ENCODE data around the gene BIRC3. TPM values are rescaled to one million over a fixed set of nuclear protein-coding genes. Genes with fewer than 3 reads are reported as not detected.

BIRC3 gene
- total and polyA plus RNA-seq, 2 of the 8 experiments (the other 6 are each of a cell fraction or from before 2014, with no cell fraction given) = 0.08 to 0.20 TPM

DNA sequence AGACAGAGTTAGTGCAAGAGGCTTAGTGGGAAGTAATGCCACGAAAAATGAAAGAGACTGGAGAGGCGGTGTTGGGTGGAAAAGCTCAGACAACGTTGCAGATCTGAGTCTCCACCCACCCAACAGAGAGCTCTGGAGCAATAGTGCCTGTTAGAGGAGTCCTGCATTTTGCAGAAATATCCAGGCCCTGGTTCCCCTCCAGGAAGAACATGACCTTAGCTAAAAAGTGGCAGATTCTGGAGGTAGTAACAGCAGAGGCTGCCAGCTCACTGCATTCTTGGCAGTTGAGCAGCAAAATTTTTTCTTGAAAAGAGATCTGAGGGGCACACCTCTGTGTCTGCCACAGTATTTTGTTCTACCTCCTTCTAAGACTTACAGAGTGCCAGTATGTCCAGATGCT lies 27.7 kb upstream of the BIRC3 start (continued):
- no peak for TF ChIP-seq CHD7 (IDR thresholded peaks at IDR 0.05; ENCODE audit: insufficient replicate concordance, low read length)
- no peak for TF ChIP-seq CEBPB (IDR thresholded peaks at IDR 0.05; ENCODE audit: low read depth, low read length)
- TF ChIP-seq TEAD4 (IDR thresholded peaks at IDR 0.05; ENCODE audit: low read depth, low read length) = no peak
- TF ChIP-seq, protein P1, sequence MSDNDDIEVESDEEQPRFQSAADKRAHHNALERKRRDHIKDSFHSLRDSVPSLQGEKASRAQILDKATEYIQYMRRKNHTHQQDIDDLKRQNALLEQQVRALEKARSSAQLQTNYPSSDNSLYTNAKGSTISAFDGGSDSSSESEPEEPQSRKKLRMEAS (IDR thresholded peaks at IDR 0.05) = no peak
- no peak for TF ChIP-seq SIRT6 (IDR thresholded peaks at IDR 0.05; ENCODE audit: low read length)
